Neural progenitor cell (in vitro differentiated cells): ENCODE results near the gene SUPT3H.

ENCODE experiments used
- EZH2phosphoT487 ChIP-seq: fragments of 200-600 bp; sonication (generic); IDR thresholded peaks from 2 replicates; pipeline ENCODE4 v1.6.1; 2017; ENCODE audit warnings: antibody characterized with exemption
- TF ChIP-seq, protein P1 (sequence below): fragments of 200-600 bp; sonication (generic); IDR thresholded peaks from 2 replicates; pipeline ENCODE4 v1.5.1; 2017; ENCODE audit warnings: antibody characterized with exemption, mild to moderate bottlenecking

DNA sequence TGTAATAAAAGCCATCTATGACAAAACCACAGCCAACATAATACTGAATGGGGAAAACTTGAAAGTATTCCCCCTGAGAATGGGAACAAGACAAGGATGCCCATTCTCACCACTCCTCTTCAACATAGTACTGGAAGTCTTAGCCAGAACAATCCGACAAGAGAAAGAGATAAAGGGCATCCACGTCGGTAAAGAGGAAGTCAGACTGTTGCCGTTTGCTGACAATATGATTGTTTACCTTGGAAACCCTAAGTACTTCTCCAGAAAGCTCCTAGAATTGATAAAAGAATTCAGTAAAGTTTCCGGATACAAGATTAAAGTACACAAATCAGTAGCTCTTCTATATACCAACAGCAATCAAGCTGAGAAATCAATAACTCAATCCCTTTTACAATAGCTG is 63.6 kb downstream of the SUPT3H start:
- TF ChIP-seq, protein P1, sequence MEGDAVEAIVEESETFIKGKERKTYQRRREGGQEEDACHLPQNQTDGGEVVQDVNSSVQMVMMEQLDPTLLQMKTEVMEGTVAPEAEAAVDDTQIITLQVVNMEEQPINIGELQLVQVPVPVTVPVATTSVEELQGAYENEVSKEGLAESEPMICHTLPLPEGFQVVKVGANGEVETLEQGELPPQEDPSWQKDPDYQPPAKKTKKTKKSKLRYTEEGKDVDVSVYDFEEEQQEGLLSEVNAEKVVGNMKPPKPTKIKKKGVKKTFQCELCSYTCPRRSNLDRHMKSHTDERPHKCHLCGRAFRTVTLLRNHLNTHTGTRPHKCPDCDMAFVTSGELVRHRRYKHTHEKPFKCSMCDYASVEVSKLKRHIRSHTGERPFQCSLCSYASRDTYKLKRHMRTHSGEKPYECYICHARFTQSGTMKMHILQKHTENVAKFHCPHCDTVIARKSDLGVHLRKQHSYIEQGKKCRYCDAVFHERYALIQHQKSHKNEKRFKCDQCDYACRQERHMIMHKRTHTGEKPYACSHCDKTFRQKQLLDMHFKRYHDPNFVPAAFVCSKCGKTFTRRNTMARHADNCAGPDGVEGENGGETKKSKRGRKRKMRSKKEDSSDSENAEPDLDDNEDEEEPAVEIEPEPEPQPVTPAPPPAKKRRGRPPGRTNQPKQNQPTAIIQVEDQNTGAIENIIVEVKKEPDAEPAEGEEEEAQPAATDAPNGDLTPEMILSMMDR, result no peak
- no peak for TF ChIP-seq EZH2phosphoT487
